ENCODE measurements around the gene WDR90.

WDR90 gene

DNA sequence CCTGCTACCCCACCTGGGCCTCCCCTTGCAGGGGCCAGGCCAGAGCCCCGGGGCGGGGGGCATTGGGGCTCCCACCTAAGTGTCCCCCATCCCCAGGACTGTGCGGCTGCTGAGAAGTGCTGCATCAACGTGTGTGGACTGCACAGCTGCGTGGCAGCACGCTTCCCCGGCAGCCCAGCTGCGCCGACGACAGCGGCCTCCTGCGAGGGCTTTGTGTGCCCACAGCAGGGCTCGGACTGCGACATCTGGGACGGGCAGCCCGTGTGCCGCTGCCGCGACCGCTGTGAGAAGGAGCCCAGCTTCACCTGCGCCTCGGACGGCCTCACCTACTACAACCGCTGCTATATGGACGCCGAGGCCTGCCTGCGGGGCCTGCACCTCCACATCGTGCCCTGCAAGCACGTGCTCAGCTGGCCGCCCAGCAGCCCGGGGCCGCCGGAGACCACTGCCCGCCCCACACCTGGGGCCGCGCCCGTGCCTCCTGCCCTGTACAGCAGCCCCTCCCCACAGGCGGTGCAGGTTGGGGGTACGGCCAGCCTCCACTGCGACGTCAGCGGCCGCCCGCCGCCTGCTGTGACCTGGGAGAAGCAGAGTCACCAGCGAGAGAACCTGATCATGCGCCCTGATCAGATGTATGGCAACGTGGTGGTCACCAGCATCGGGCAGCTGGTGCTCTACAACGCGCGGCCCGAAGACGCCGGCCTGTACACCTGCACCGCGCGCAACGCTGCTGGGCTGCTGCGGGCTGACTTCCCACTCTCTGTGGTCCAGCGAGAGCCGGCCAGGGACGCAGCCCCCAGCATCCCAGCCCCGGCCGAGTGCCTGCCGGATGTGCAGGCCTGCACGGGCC lies 16.5 kb upstream of the WDR90 start:
- TF ChIP-seq, protein P1, sequence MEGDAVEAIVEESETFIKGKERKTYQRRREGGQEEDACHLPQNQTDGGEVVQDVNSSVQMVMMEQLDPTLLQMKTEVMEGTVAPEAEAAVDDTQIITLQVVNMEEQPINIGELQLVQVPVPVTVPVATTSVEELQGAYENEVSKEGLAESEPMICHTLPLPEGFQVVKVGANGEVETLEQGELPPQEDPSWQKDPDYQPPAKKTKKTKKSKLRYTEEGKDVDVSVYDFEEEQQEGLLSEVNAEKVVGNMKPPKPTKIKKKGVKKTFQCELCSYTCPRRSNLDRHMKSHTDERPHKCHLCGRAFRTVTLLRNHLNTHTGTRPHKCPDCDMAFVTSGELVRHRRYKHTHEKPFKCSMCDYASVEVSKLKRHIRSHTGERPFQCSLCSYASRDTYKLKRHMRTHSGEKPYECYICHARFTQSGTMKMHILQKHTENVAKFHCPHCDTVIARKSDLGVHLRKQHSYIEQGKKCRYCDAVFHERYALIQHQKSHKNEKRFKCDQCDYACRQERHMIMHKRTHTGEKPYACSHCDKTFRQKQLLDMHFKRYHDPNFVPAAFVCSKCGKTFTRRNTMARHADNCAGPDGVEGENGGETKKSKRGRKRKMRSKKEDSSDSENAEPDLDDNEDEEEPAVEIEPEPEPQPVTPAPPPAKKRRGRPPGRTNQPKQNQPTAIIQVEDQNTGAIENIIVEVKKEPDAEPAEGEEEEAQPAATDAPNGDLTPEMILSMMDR (IDR thresholded peaks at IDR 0.05): no peak

DNA sequence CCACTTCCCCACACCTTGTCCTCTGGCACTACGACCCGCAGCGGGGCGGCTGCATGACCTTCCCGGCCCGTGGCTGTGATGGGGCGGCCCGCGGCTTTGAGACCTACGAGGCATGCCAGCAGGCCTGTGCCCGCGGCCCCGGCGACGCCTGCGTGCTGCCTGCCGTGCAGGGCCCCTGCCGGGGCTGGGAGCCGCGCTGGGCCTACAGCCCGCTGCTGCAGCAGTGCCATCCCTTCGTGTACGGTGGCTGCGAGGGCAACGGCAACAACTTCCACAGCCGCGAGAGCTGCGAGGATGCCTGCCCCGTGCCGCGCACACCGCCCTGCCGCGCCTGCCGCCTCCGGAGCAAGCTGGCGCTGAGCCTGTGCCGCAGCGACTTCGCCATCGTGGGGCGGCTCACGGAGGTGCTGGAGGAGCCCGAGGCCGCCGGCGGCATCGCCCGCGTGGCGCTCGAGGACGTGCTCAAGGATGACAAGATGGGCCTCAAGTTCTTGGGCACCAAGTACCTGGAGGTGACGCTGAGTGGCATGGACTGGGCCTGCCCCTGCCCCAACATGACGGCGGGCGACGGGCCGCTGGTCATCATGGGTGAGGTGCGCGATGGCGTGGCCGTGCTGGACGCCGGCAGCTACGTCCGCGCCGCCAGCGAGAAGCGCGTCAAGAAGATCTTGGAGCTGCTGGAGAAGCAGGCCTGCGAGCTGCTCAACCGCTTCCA lies 15.7 kb upstream of the WDR90 start:
- TF ChIP-seq, protein P1 (IDR thresholded peaks at IDR 0.05): no peak

DNA sequence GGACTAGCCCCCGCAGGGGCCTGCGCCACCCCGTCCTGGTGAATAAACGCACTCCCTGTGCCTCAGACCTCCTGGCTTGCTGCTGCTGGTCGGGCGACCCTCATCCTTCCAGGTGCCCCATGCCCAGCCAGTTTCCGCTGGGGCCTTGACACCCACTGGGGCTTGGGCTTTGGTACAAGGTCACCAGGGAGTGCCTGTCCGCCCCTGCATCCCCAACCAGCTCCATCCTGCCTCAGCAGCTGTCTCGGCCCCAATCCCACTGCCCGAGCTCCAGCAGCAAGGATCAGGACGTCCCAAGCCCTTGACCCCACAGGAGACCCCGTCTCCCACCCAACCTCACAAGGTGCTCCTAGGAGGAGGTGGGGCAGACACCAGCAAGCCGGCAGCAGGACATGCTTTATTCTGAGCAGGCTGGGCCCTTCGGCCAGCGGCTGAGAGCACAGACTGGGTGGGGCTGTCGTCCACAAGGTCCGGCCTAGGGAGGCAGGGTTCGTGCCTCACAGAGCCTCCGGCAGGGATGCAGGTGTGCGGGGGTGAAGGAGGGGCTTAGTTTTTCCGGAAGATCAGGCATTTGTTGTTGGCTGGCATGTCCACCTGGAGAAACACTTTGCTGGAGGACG lies 15.0 kb upstream of the WDR90 start:
- TF ChIP-seq, protein P1 (IDR thresholded peaks at IDR 0.05): no peak

DNA sequence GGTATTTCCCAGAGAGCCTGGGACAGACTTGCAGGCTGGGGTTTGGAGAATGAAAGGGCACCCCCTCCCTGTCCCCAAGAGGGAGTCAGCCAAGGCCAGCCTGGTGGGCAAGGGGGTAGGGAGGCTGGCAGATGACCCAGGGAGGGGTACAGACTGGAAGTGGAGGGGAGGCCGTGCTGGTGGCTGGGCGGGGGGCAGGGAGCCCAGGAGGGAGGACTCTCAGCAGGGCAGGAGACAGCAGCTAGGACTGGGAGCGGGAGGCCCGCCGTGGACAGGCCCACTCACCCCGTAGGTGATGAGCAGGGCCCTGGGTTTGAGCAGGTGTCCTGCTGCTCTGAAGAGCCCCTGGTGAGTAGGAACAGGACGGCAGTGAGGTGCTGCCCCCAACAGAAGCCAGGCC lies 14.2 kb upstream of the WDR90 start:
- TF ChIP-seq, protein P1 (IDR thresholded peaks at IDR 0.05): no peak

DNA sequence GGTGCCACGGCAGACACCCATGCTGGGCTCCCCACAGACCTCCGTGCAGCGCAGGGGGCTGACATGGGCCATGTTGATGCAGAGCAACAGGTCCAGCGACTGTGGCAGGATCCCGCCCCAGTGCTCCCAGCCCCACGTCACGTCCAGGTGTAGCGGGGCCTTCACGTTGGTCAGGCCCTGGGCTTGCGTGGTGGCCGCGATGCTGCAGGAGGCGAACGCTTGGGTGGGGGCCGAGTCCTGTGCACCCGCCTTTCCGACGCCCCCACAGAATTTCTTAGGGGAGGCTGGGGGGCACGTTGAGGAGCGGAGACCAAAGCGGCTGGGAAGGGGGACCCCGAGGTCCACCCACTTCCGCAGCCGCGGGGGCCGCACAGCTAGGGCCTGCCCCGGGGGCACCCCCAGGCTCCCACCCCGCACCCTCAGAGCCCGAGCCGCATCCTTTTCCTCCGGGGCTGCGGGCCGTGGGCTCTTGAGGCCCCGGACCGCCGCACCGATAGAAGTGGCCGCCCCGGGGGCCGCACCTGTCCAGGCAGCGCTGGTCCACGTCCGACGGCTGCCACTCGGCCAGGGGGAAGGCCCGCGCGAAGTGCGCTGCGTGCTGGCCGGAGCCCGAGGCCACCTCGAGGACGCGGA lies 13.5 kb upstream of the WDR90 start:
- TF ChIP-seq, protein P1 (IDR thresholded peaks at IDR 0.05): no peak

DNA sequence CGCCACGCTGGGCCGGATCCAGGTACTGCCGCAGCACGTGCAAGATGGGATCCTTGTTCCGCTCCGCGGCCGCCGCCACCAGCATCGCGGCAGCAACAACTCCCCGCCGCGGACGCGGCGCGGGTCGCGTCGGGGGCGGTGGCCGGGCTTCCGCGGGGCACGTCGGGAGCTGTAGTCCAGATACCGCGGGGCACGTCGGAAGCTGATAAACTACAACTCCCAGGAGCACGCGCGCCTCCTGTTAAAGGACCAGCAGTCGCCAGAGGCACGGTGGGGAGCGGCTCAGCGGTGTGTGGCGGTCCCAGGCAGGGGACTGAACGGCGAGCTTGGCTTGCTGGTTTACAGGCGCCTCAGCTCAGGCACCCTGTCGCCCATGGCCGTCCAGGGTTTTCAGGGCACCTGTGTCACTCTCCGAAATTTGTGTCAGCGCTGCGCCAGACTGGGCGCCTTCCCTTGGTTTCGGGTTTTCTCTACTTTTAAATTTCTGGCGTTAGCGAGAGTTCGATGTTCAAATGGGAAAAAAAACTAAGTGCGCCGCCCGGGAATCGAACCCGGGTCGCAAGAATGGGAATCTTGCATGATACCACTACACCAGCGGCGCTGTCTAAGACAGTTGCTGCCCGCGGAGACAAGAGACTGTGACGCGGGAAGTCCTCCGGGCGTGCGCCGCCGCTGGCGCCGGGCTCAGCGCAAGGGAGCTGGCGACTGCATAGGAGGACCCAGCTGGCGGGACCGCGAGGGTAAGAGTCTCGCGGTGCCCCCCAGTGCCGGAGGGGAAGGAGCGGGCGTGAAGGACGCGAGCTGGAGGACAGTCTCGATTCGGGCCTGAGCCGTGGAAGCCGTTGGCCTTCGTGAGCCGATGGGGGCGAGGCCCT lies 12.7 kb upstream of the WDR90 start, which contains the start of gene METTL26:
Gene METTL26, minus strand, starts transcription at position 100 of the 875 bp plus-strand sequence. Its CDS starts 15 bp downstream, at position 85.
- TF ChIP-seq, protein P1 (IDR thresholded peaks at IDR 0.05): no peak

Data from LNCAP (cell line).